ENCODE data around the gene TSKS. TPM values are rescaled to one million over a fixed set of nuclear protein-coding genes. Genes with fewer than 3 reads are reported as not detected.

Gene TSKS
- total and polyA plus RNA-seq, 2 donors (not counting 3 experiments of a cell fraction or from before 2014, with no cell fraction given): 0.03 TPM; not detected in 1

Small RNA genes lying within 50 kb of the gene (microRNA-seq; reads per million reads assigned to microRNA genes)
- not detected for gene MIR6799 (ENCODE audit: borderline number of aligned reads, borderline replicate concordance)

Small RNA genes lying within 50 kb of the gene (small RNA-seq; reads per million reads assigned to genes)
- gene MIR6799 (ENCODE audit: insufficient read depth, insufficient read length, low read depth, low replicate concordance): not detected
- not detected for gene RNU6-841P (ENCODE audit: insufficient read depth, insufficient read length, low read depth, low replicate concordance)

Other genes starting within 250 kb of the TSKS start
- 94.4 and 96.1 TPM in 2 replicates for gene RCN3, start 235.3 kb downstream of the TSKS start, total RNA-seq
- gene RCN3, start 235.3 kb downstream of the TSKS start, polyA plus RNA-seq: 52.7 and 68.3 TPM in 2 replicates
- gene NOSIP, start 182.8 kb downstream of the TSKS start, total RNA-seq: 77.5 and 79.8 TPM in 2 replicates
- 128 and 199 TPM in 2 replicates for gene NOSIP, start 182.8 kb downstream of the TSKS start, polyA plus RNA-seq
- gene PRRG2, start 182.0 kb downstream of the TSKS start, total RNA-seq: 1.5 and 2.6 TPM in 2 replicates
- 2.9 and 3.0 TPM in 2 replicates for gene PRRG2, start 182.0 kb downstream of the TSKS start, polyA plus RNA-seq
- gene PRR12, start 172.1 kb downstream of the TSKS start, total RNA-seq: 35.6 and 37.0 TPM in 2 replicates
- gene PRR12, start 172.1 kb downstream of the TSKS start, polyA plus RNA-seq: 1.6 and 1.9 TPM in 2 replicates
- 84.8 and 89.5 TPM in 2 replicates for gene RRAS, start 123.2 kb downstream of the TSKS start, total RNA-seq
- gene RRAS, start 123.2 kb downstream of the TSKS start, polyA plus RNA-seq: 250 and 329 TPM in 2 replicates
- gene SCAF1, start 121.1 kb downstream of the TSKS start, total RNA-seq: 75.8 and 83.8 TPM in 2 replicates
- 9.6 and 13.3 TPM in 2 replicates for gene SCAF1, start 121.1 kb downstream of the TSKS start, polyA plus RNA-seq
- 73.5 and 79.1 TPM in 2 replicates for gene IRF3, start 97.4 kb downstream of the TSKS start, total RNA-seq
- 64.8 and 92.1 TPM in 2 replicates for gene IRF3, start 97.4 kb downstream of the TSKS start, polyA plus RNA-seq
- gene BCL2L12, start 97.4 kb downstream of the TSKS start, total RNA-seq: 52.4 and 58.5 TPM in 2 replicates
- 49.8 and 62.2 TPM in 2 replicates for gene BCL2L12, start 97.4 kb downstream of the TSKS start, polyA plus RNA-seq
- 234 and 242 TPM in 2 replicates for gene PRMT1, start 86.0 kb downstream of the TSKS start, total RNA-seq
- 542 and 599 TPM in 2 replicates for gene PRMT1, start 86.0 kb downstream of the TSKS start, polyA plus RNA-seq
- gene ADM5, start 73.7 kb downstream of the TSKS start, total RNA-seq: 3.3 and 4.4 TPM in 2 replicates
- 3.3 and 4.5 TPM in 2 replicates for gene ADM5, start 73.7 kb downstream of the TSKS start, polyA plus RNA-seq
- gene CPT1C, start 72.2 kb downstream of the TSKS start, total RNA-seq: 24.7 and 45.7 TPM in 2 replicates
- gene CPT1C, start 72.2 kb downstream of the TSKS start, polyA plus RNA-seq: 80.8 and 88.3 TPM in 2 replicates
- gene AP2A1, start 3.7 kb upstream of the TSKS start, total RNA-seq: 108 TPM in 2 replicates
- 113 and 114 TPM in 2 replicates for gene AP2A1, start 3.7 kb upstream of the TSKS start, polyA plus RNA-seq
- 14.0 and 15.3 TPM in 2 replicates for gene FUZ, start 50.0 kb upstream of the TSKS start, total RNA-seq
- 12.3 and 14.5 TPM in 2 replicates for gene FUZ, start 50.0 kb upstream of the TSKS start, polyA plus RNA-seq
- gene MED25, start 55.0 kb upstream of the TSKS start, total RNA-seq: 55.8 and 62.9 TPM in 2 replicates
- 28.3 and 31.7 TPM in 2 replicates for gene MED25, start 55.0 kb upstream of the TSKS start, polyA plus RNA-seq
- gene PTOV1, start 87.9 kb upstream of the TSKS start, total RNA-seq: 184 and 187 TPM in 2 replicates
- 116 and 125 TPM in 2 replicates for gene PTOV1, start 87.9 kb upstream of the TSKS start, polyA plus RNA-seq
- gene PNKP, start 104.3 kb upstream of the TSKS start, total RNA-seq: 112 and 114 TPM in 2 replicates
- 39.4 and 48.4 TPM in 2 replicates for gene PNKP, start 104.3 kb upstream of the TSKS start, polyA plus RNA-seq
- 61.9 and 64.2 TPM in 2 replicates for gene AKT1S1, start 114.0 kb upstream of the TSKS start, total RNA-seq
- gene AKT1S1, start 114.0 kb upstream of the TSKS start, polyA plus RNA-seq: 68.3 and 76.8 TPM in 2 replicates
- 36.1 and 39.3 TPM in 2 replicates for gene TBC1D17, start 114.4 kb upstream of the TSKS start, total RNA-seq
- gene TBC1D17, start 114.4 kb upstream of the TSKS start, polyA plus RNA-seq: 34.2 and 37.4 TPM in 2 replicates
- gene IL4I1, start 133.6 kb upstream of the TSKS start, total RNA-seq: 5.6 and 9.1 TPM in 2 replicates
- 5.0 and 7.4 TPM in 2 replicates for gene IL4I1, start 133.6 kb upstream of the TSKS start, polyA plus RNA-seq
- 38.0 and 46.0 TPM in 2 replicates for gene ATF5, start 165.9 kb upstream of the TSKS start, total RNA-seq
- gene ATF5, start 165.9 kb upstream of the TSKS start, polyA plus RNA-seq: 23.2 and 30.4 TPM in 2 replicates
- gene NUP62, start 166.2 kb upstream of the TSKS start, total RNA-seq: 83.2 and 93.7 TPM in 2 replicates
- gene NUP62, start 166.2 kb upstream of the TSKS start, polyA plus RNA-seq: 28.8 and 32.0 TPM in 2 replicates
- gene SIGLEC11, start 197.9 kb upstream of the TSKS start, total RNA-seq: not detected in 2 replicates
- not detected in 2 replicates for gene SIGLEC11, start 197.9 kb upstream of the TSKS start, polyA plus RNA-seq

All from endothelial cell of umbilical vein (primary cell).